Smooth muscle cell of bladder (primary cell): ENCODE measurements around the gene PRKG1. TPM values are rescaled to one million over a fixed set of nuclear protein-coding genes. Genes with fewer than 3 reads are reported as not detected.

Experiments used
- total RNA-seq: library from RNA; depleted of rRNA; stranded (reverse); fragments of >200 nt; gene quantifications from 2 replicates; pipeline ENCODE4 v1.2.3, GENCODE V29; 2014

Gene PRKG1
- total RNA-seq, result 29.3 and 32.7 TPM in 2 replicates

DNA sequence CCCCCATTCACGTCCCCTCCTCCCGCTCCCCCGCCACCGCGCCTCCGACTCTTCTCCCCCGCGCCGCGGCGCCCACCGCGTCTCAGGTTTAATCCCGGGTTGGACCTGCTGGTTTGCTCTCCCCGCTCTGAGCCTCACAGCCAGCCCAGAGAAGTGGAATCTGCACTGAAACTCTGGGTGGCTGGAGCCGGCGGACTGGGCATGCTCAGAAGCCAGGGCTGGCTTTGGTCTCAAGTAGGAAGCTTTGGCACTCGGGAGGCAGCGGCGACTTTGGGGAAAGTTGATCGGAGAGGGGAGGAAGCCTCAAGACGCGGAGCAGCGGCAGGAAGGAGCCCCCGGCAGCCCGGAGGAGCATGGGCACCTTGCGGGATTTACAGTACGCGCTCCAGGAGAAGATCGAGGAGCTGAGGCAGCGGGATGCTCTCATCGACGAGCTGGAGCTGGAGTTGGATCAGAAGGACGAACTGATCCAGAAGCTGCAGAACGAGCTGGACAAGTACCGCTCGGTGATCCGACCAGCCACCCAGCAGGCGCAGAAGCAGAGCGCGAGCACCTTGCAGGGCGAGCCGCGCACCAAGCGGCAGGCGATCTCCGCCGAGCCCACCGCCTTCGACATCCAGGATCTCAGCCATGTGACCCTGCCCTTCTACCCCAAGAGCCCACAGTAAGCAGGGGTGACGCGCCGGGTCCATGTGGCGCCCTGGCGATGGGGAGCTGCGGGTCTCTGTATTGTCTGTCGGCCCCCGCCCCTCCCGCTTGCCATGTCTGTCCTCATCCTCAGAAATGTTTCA lies at the start of gene PRKG1:
Gene PRKG1, plus strand, starts transcription at position 250 of the 791 bp plus-strand sequence.

DNA sequence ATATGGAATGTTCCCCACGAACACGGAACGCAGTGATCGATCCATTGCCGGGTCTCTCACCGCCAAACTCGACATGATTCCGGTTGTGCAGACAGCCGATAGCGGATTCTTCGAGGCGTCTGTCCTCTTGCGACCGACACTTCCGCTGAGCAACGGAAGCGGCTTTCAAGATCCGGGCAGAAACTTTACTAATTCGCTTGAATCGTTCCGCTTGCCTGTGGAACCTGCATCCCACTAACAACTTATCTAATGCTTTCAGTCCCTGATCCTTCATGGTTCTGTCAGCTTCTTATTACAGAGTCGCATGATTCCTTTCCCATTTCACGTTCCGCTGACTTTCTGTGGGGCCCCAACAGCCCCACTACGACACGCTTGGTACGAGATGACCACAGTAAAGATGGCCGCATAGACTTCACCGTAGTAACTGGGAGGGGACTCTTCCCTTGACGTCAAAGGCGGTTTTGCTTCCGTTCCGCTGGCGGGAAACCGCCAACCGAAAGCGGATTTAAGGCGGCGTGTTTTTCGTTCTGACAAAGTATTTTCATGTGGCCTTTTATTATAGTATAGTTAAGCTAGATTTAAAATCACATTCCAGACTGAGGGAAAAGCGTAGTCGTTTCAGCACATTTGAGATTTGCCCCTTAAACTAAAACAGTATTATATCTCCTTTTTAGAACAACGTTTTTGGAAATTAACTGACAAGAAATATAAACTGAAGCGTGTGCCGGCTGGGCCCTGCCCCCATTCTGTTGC lies 625.4 kb downstream of the PRKG1 start, which contains the start of gene CSTF2T:
Gene CSTF2T, minus strand, starts transcription at position 121 of the 753 bp plus-strand sequence. Its CDS starts 46 bp downstream, at position 75.

DNA sequence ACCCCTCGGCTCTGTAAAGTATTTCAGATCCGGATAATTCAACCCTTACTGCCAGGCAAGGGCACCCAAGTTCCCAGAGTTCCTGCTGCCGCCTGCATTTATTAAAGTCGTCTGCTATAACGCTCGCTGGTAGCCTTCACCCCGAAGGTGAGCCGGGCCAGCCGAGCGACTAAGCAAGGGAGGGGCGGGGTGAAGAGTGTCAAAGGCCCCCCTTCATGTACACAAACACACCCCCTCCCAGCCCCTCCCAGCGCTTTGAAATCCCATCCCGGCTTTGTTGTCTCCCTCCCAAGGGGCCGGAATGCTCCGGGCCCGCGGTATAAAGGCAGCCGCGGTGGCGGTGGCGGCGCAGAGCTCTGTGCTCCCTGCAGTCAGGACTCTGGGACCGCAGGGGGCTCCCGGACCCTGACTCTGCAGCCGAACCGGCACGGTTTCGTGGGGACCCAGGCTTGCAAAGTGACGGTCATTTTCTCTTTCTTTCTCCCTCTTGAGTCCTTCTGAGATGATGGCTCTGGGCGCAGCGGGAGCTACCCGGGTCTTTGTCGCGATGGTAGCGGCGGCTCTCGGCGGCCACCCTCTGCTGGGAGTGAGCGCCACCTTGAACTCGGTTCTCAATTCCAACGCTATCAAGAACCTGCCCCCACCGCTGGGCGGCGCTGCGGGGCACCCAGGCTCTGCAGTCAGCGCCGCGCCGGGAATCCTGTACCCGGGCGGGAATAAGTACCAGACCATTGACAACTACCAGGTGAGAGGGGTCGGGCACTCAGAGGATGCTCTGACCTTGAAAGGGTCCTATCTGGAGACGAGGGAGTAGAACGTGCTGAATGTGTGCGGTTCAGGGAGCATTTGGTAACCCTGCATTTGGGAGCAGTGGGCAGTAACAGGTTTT lies 1239.9 kb downstream of the PRKG1 start, which contains the start of gene DKK1:
Gene DKK1, plus strand, starts transcription at position 349 of the 889 bp plus-strand sequence. Its CDS starts 154 bp downstream, at position 503.

Other genes with a start within 250 kb of the PRKG1 start
- gene A1CF, start 188.9 kb upstream of the PRKG1 start, total RNA-seq, result not detected in 2 replicates